HG03095 (cell line): ENCODE measurements around the gene UBE2Z.

ENCODE experiments used
- ATAC-seq: cut with Tn5 transposase; IDR thresholded peaks from one replicate; pipeline ENCODE4 v1.9.1; 2021; ENCODE audit warnings: moderate library complexity; ENCODE audit not compliant: unreplicated experiment

UBE2Z gene

DNA sequence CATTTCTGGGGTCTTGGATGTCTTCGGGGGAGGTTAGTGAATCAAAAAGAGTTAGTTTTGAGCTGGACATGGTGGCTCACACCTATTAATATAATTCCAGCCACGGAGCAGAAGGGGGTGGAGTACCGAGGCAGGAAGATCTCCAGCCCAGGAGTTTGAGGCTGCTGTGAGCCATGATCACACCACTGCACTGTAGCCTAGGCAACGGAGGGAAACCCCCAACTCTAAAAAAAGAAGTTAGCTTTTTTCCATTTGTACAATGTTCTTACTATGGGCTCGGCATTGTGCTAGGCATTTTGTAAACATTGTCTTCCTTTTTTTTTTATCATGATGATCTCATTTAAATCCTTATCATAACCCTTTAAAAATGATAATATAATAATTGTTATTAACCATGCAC is 44.7 kb downstream of the UBE2Z start:
- ATAC-seq: no peak

DNA sequence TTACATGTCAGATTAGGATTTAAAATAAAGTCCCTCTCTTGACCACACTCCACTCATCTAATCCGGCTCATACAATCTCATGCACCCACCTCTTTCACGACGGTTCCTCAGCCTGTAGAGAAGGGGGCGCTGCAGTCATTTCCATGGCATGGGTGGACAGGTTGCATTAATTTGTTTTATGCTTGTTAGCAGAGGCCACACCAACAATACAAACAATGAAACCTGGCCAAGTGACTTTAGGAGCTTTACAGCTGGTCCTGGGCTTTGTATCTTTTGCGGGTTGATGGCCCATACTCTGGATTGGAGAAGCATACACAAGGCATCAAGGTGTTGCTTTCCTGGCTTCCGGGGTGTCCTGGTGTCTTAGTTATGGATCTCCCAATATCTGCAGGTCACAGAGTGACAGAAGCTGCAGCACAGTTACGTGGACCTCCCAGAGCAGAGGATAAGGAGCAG is 46.1 kb downstream of the UBE2Z start:
- no peak for ATAC-seq

DNA sequence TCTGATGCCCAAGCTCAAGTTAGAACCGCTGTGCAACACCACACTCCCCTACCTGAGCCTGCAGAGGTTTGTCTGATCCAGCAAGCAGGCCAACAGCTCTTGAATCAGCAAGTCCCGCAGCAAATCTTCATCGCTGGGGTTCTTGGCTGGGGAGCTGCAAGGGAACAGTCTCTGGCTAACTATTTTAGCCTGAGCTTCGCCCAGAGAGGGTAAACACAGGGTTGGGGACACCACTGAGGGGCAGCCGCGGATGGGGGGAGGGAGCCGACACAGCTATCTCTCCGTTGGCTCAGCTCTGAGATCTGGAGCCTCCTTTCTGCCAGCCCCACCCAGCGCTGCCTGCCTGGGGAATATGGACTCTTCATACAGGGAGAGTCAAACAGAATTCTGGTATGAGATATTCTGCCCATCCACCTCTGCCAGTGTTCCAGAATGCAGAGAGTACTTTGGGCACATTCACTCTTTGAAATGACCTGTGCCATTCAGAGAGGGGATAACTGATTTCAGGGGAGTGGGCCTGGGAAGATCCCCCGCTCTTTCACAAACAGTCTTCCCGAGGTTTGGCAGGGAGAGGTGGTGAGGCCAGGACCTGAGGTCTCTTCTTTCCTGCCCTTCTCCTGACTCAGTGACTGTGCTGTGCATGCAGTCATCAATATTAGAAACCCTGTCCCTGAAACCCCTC is 52.8 kb downstream of the UBE2Z start:
- no peak for ATAC-seq

DNA sequence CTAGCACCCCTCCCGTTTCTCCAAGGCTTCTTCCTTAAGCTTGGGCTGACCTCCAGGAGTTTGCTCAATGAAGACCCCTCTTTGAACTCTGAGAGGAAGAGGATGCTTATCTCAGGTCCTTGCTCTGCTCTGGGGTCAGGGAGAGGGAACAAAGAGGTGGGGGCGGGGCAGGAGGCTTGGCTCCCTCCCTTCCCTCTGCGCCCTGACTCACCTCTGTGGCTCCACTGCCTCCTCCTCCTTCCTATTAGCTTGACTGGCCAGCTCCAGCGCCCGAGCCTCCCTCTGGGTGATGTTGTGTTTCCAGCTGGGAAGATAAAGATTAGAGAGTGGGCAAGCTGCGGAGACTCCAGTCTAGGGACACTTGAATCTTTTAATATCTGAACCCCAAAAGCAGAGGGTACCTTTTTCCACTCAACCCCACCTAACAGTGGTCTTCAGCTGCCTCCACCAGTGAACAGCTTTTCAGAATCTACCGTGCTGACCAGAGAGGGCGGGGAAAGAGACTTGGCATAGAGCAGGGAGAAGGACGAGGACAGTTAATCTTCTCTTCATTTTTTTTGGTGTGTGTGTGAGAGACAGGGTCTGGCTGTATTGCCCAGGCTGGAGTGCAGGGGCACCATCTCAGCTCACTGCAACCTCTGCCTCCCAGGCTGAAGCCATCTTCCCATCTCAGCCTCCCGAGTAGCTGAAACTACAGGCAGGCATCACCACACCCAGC is 53.5 kb downstream of the UBE2Z start:
- no peak for ATAC-seq

DNA sequence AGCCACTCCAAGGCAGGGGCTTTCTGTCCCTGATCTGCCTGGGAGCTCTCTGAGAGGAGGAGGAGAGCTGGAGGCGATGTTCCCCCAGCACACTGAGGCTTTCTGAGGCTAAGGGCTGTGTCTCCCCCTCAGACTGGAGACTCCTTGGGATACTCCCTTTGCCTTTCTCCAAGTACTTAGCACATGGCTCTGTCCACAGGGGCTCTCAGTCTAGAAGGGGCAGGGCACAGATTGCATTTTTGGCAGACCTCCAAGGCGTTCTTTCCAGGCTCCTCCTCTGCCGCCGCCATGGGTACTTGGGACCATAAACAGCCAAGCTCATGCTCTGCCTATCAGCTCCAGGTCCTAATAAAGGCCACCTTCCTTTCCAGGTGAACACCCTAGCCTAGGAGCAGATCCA is 62.0 kb downstream of the UBE2Z start:
- no peak for ATAC-seq

DNA sequence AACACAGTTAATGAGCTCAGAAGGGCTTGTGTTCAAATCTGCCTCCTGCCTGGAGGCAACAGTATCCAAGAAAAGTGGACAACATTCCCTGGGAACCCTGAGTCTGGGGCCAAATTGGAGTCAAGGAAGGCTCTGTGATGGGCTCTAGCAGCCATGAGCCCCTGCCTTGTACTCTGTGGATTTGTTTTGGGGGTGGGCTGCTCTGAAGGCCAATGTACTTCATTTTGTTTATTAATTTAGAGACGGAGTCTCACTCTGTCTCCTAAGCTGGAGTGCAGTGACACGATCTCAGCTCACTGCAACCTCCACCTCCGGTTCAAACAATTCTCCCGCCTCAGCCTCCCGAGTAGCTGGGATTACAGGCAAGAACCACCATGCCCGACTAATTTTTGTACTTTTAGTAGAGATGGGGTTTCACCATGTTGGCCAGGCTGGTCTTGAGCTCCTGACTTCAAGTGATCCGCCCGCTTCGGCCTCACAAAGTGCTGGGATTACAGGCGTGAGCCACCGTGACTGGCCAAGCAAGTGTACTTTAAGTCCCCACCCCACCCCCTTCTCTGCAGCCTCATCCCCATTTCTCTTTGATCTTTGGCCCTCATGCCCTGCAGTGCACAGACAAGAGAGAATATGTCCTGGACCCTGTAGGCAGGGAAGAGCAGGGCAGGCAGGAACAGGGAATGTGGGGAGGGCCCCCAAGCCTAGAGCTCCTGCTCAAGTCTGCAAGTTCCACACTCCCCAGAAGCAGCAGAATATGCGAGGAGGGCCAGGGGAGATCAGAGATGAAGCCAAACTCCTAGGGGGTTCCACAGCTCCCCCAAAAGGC is 62.9 kb downstream of the UBE2Z start:
- ATAC-seq: no peak

DNA sequence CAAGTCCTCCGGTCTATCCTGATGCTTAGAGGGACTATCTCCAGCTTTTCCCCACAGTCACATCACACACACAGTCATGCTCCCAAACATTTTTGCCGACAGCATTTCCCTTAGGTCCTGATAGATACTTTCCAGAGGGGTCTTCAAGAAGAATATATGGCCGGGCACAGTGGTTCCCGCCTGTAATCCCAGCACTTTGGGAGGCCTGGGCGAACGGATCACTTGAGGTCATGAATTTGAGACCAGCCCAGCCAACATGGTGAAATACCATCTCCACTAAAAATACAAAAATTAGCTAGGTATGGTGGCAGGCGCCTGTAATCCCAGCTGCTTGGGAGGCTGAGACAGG is 64.5 kb downstream of the UBE2Z start:
- no peak for ATAC-seq

DNA sequence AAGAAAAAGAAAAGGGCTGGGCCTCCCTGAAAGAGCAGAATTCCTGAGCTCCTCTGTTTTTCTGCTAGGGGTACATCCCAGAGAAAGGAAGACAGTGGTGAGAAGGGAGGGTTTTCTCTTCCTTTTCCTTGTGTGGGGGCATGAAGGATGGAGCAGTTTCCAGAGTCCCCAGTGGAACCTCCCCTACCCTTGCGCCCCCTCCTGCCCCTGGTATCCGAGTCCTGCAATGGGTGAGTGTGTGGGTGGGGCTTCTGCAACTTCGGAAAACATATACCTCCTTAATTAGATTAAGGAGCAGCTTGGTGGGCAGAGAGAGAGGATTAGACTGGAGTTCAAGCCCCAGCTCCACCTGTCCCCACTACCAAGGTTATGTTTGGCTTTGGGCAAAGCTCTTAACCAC is 65.6 kb downstream of the UBE2Z start:
- ATAC-seq: no peak
